Measurements from ENCODE around the gene NSD2. TPM values are rescaled to one million over a fixed set of nuclear protein-coding genes. Genes with fewer than 3 reads are reported as not detected.

Gene NSD2
- total RNA-seq, 1 experiment from 2014 or later, result 69.0 TPM

DNA sequence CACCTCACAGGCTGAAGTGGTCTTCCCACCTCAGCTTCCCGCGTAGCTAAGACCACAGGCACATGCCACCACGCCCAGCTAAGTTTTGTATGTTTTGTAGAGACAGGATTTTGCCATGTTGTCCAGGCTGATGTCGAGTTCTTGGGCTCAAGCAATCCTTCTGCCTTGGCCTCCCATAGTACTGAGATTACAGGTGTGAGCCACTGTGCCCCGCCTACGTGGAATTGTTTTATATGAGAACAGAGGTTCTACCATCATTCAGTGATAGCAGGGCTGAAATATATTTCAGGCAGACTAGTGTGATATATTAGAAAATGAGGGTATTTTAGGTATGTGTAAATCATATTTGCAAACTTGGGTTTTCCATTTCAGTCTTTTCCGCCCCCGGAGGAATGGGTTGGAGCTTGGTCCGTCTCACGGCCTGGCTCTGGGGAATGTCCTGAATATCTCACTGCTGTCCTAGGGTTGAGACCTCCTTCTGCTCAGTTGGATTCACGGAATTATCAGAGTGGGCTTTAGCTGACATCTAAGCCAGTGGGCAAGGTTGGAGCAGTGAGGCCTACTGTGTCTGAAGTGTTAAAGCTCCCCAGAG lies 19.9 kb downstream of the NSD2 start:
- H3K4me3 ChIP-seq (ENCODE audit: low read length), result no peak overlapping the region
- ChIA-PET CTCF (no interaction called here), POLR2A (ENCODE audit: unreplicated experiment) (no interaction called here)
- H3K4me1 ChIP-seq (ENCODE audit: insufficient read depth, low read length), result no peaks in the 10 kb centered on the region
- no peaks in the 10 kb centered on the region for H3F3A ChIP-seq (ENCODE audit: low read length, unreplicated experiment)
- ATAC-seq (no peak), DNase-seq (no peak)
- no peaks in the 10 kb centered on the region for H3K9me2 ChIP-seq (replicated peaks; ENCODE audit: low read length)
- no peak overlapping the region for H2AFZ ChIP-seq (ENCODE audit: low read length)
- BruUV-seq (replicated peaks), result no TSS peak
- no peak overlapping the region for H3K4me2 ChIP-seq (ENCODE audit: low read length)
- no peaks in the 10 kb centered on the region for H3K36me3 ChIP-seq (ENCODE audit: low read depth, low read length)
- TF ChIP-seq EZH2 (IDR thresholded peaks at IDR 0.05; ENCODE audit: low read length, unreplicated experiment) (no peak), EZH2phosphoT487 (IDR thresholded peaks at IDR 0.05; ENCODE audit: borderline replicate concordance, low read length) (no peak)
- TF ChIP-seq, protein P1, sequence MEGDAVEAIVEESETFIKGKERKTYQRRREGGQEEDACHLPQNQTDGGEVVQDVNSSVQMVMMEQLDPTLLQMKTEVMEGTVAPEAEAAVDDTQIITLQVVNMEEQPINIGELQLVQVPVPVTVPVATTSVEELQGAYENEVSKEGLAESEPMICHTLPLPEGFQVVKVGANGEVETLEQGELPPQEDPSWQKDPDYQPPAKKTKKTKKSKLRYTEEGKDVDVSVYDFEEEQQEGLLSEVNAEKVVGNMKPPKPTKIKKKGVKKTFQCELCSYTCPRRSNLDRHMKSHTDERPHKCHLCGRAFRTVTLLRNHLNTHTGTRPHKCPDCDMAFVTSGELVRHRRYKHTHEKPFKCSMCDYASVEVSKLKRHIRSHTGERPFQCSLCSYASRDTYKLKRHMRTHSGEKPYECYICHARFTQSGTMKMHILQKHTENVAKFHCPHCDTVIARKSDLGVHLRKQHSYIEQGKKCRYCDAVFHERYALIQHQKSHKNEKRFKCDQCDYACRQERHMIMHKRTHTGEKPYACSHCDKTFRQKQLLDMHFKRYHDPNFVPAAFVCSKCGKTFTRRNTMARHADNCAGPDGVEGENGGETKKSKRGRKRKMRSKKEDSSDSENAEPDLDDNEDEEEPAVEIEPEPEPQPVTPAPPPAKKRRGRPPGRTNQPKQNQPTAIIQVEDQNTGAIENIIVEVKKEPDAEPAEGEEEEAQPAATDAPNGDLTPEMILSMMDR (conservative IDR thresholded peaks at IDR 0.05; ENCODE audit: low read depth, low read length), result no peak
- H3K27me3 ChIP-seq (ENCODE audit: low read length), result no peaks in the 10 kb centered on the region
- intact Hi-C loops (cut with micrococcal nuclease), result no loop called here
- peaks cover 15% of the 10 kb centered on the region; the same call in 1 of the 2 replicates for H4K20me1 ChIP-seq (ENCODE audit: low read length)
- H3K9me3 ChIP-seq (ENCODE audit: low read length), result no peaks in the 10 kb centered on the region
- no peak overlapping the region for H3K27ac ChIP-seq (ENCODE audit: low read length)
- peaks cover 100% of the 10 kb centered on the region for H3K79me2 ChIP-seq (ENCODE audit: low read length)
- H3K9ac ChIP-seq (ENCODE audit: low read length), result no peak overlapping the region

DNA sequence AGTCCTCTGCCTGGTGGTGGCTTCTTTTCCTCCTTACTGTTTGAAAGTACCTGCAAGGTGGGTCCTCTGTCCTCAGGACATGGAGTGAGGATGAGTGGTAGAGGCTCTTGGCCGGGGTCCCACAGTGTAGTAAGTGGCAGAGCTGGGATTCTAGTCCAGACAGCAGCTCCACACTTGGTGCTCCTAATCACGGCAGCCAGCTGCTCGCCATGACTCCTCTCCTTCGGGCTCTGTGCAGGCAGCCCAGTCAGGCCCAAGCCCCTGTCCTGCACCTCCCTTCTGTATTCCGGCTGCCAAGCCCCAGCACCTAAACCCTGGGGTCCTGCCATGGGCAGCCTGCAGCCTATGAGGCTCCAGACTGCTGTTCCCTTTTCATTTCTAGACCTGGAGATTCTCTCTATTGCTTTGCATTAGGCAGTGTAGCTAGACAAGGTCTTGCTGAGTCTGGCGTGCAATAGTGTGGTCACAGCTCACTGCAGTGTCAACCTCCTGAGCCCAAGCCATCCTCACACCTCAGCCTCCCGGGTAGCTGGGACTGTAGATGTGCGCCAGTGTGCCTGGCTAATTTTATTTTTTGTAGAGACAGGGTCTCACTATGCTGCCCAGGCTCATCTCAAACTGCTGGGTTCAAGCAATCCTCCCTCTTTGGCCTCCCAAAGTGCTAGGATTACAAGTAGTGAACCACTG lies 24.9 kb downstream of the NSD2 start:
- Histone ChIP-seq H3K9me3 (ENCODE audit: low read length) (no peaks in the 10 kb centered on the region), H3F3A (ENCODE audit: low read length, unreplicated experiment) (no peaks in the 10 kb centered on the region), H3K79me2 (ENCODE audit: low read length) (peaks cover 95% of the 10 kb centered on the region), H3K9ac (ENCODE audit: low read length) (no peak overlapping the region), H3K27me3 (ENCODE audit: low read length) (no peaks in the 10 kb centered on the region), H3K4me3 (ENCODE audit: low read length) (no peak overlapping the region), H4K20me1 (ENCODE audit: low read length) (peaks cover 18% of the 10 kb centered on the region), H3K27ac (ENCODE audit: low read length) (no peak overlapping the region), H3K36me3 (ENCODE audit: low read depth, low read length) (peaks cover 17% of the 10 kb centered on the region), H3K9me2 (replicated peaks; ENCODE audit: low read length) (no peaks in the 10 kb centered on the region), H3K4me1 (ENCODE audit: insufficient read depth, low read length) (no peaks in the 10 kb centered on the region), H2AFZ (ENCODE audit: low read length) (no peak overlapping the region), H3K4me2 (ENCODE audit: low read length) (no peak overlapping the region)
- ChIA-PET POLR2A (ENCODE audit: unreplicated experiment) (no interaction called here), CTCF (no interaction called here)
- TF ChIP-seq EZH2phosphoT487 (IDR thresholded peaks at IDR 0.05; ENCODE audit: borderline replicate concordance, low read length) (no peak), EZH2 (IDR thresholded peaks at IDR 0.05; ENCODE audit: low read length, unreplicated experiment) (no peak)
- TF ChIP-seq, protein P1 (conservative IDR thresholded peaks at IDR 0.05; ENCODE audit: low read depth, low read length), result no peak
- no TSS peak for BruUV-seq (replicated peaks)
- DNase-seq, result no peak
- intact Hi-C loops (cut with micrococcal nuclease), result no loop called here
- no peak for ATAC-seq

DNA sequence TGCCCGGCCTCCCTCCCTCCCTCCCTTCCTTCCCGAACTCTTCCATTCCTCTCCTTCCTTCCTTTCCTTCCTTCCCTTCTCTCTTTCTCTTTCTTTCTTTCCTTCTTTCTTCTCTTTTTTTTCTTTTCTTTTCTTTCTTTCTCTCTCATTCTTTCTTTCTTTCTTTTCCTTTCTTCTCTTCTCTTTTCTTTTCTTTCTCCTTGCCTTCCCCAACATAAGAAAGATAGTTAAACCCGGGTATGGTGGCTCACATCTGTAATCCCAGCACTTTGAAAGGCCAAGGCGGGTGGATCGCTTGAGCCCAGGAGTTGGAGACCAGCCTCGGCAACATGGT lies 25.4 kb downstream of the NSD2 start:
- no TSS peak for BruUV-seq (replicated peaks)
- DNase-seq, result no peak
- CTCF ChIA-PET, result no interaction called here

More for the DNA sequence above, 25.4 kb downstream of the NSD2 start:
- POLR2A ChIA-PET (ENCODE audit: unreplicated experiment), result no interaction called here
- Histone ChIP-seq H2AFZ (ENCODE audit: low read length) (no peak overlapping the region), H3K9me3 (ENCODE audit: low read length) (no peaks in the 10 kb centered on the region), H3K9ac (ENCODE audit: low read length) (no peak overlapping the region), H3F3A (ENCODE audit: low read length, unreplicated experiment) (no peaks in the 10 kb centered on the region), H3K79me2 (ENCODE audit: low read length) (peaks cover 95% of the 10 kb centered on the region), H4K20me1 (ENCODE audit: low read length) (peaks cover 20% of the 10 kb centered on the region), H3K27me3 (ENCODE audit: low read length) (no peaks in the 10 kb centered on the region), H3K4me1 (ENCODE audit: insufficient read depth, low read length) (no peaks in the 10 kb centered on the region), H3K36me3 (ENCODE audit: low read depth, low read length) (peaks cover 23% of the 10 kb centered on the region), H3K4me2 (ENCODE audit: low read length) (no peak overlapping the region), H3K4me3 (ENCODE audit: low read length) (no peak overlapping the region), H3K27ac (ENCODE audit: low read length) (no peak overlapping the region), H3K9me2 (replicated peaks; ENCODE audit: low read length) (no peaks in the 10 kb centered on the region)
- TF ChIP-seq, protein P1 (conservative IDR thresholded peaks at IDR 0.05; ENCODE audit: low read depth, low read length), result no peak
- TF ChIP-seq EZH2phosphoT487 (IDR thresholded peaks at IDR 0.05; ENCODE audit: borderline replicate concordance, low read length) (no peak), EZH2 (IDR thresholded peaks at IDR 0.05; ENCODE audit: low read length, unreplicated experiment) (no peak)
- no peak for ATAC-seq
- intact Hi-C loops (cut with micrococcal nuclease), result no loop called here
